Testis (tissue), 3 donors: ENCODE data around the gene EIF4E. TPM values are rescaled to one million over a fixed set of nuclear protein-coding genes. Genes with fewer than 3 reads are reported as not detected.

Experiments
- DNase-seq: peaks from one replicate; pipeline ENCODE4 v3.0.0-alpha.2; 2019
- H3K27ac ChIP-seq, 2 donors: fragments of 200-600 bp; sonication (generic); one replicate each; pipeline ENCODE4 v1.5.1; 2019
- H3K27me3 ChIP-seq: fragments of 200-600 bp; sonication (generic); one replicate; pipeline ENCODE4 v1.5.1; 2019
- H3K36me3 ChIP-seq: fragments of 200-600 bp; sonication (generic); one replicate; pipeline ENCODE4 v1.5.1; 2017; ENCODE audit warnings: low read depth; ENCODE audit errors: missing control alignments
- H3K4me1 ChIP-seq: fragments of 200-600 bp; sonication (generic); one replicate; pipeline ENCODE4 v1.5.1; 2019
- H3K4me3 ChIP-seq, 2 donors: fragments of 200-600 bp; sonication (generic); one replicate each; pipeline ENCODE4 v1.5.1; 2017 to 2019
- H3K9me3 ChIP-seq: fragments of 200-600 bp; sonication (generic); one replicate; pipeline ENCODE4 v1.5.1; 2017
- CTCF ChIP-seq, 3 experiments: fragments of 450-650 bp in 2 of 3; fragments of 200-600 bp in 1 of 3; sonication (generic) in 1 of 3; IDR thresholded peaks; one replicate each; pipeline ENCODE4 v1.5.1; 2016 to 2019; ENCODE audit warnings: antibody characterized with exemption in 3 of 3, mild to moderate bottlenecking in 2 of 3, moderate library complexity in 1 of 3
- POLR2A ChIP-seq: fragments of 450-650 bp; IDR thresholded peaks from one replicate; pipeline ENCODE4 v1.6.1; 2017; ENCODE audit warnings: antibody characterized with exemption, mild to moderate bottlenecking, moderate library complexity
- WGBS, 2 donors: methylation state at CpG; one replicate each; pipeline ENCODE4 v1.1.5; 2018; 5-methylcytosine and 5-hydroxymethylcytosine counted together
- intact Hi-C: fragments of 100-400 bp; cut with DNase I; formaldehyde crosslinking; loops from one replicate; pipeline ENCODE4 v1.15.1; 2023; ENCODE audit warnings: low total_unique reads
- polyA plus RNA-seq: library from polyadenylated mRNA; stranded (reverse); fragments of 350-450 nt; fragmentation: Illumina TruSeq; extraction: RNeasy Lipid Tissue Mini Kit (QIAGEN cat#74804); gene quantifications from one replicate; pipeline ENCODE4 v1.2.3, GENCODE V29; 2014; ENCODE audit warnings: low read depth, low replicate concordance; ENCODE audit not compliant: insufficient read depth
- total RNA-seq, 2 donors: library from RNA; depleted of rRNA; stranded (reverse); fragments of >200 nt; gene quantifications; one replicate each; pipeline ENCODE4 v1.2.3, GENCODE V29; 2016

EIF4E gene
- total and polyA plus RNA-seq, 3 donors from 2014 or later: 97.3 to 155 (median 127) TPM

GRCh38 chr4:98908703-98909262, 20.1 kb downstream of the EIF4E start:
- WGBS, 2 donors: 74 to 83% methylated on average over 2 of the region's 2 CpGs
- no peaks in the 10 kb centered on the region for H3K4me1 ChIP-seq
- H3K4me3 ChIP-seq: no peak overlapping the region
- H3K36me3 ChIP-seq: no peaks in the 10 kb centered on the region
- no peak overlapping the region for H3K27ac ChIP-seq
- intact Hi-C loops: no loop called here
- TF ChIP-seq POLR2A: no peak
- H3K9me3 ChIP-seq: no peaks in the 10 kb centered on the region
- H3K27me3 ChIP-seq: no peaks in the 10 kb centered on the region
- DNase-seq: no peak

- H3K36me3 ChIP-seq: no peaks in the 10 kb centered on the region
- TF ChIP-seq POLR2A: no peak
- TF ChIP-seq CTCF (IDR thresholded peaks at IDR 0.05): no peak
- H3K4me1 ChIP-seq: no peaks in the 10 kb centered on the region
- no peak overlapping the region for H3K4me3 ChIP-seq
- 81 to 83% methylated on average over 3 of the region's 3 CpGs for WGBS, 2 donors
- H3K27me3 ChIP-seq: no peaks in the 10 kb centered on the region
- H3K27ac ChIP-seq: no peak overlapping the region
- H3K9me3 ChIP-seq: no peaks in the 10 kb centered on the region
- intact Hi-C loops: no loop called here
- DNase-seq: no peak
Measured at GRCh38 chr4:98908182-98908581, 20.8 kb downstream of the EIF4E start.

- intact Hi-C loops: no loop called here
- H3K27ac ChIP-seq: no peak overlapping the region
- DNase-seq: no peak
- no peaks in the 10 kb centered on the region for H3K27me3 ChIP-seq
- no peak overlapping the region for H3K4me3 ChIP-seq
- H3K36me3 ChIP-seq: no peaks in the 10 kb centered on the region
- no peaks in the 10 kb centered on the region for H3K4me1 ChIP-seq
- no peak for TF ChIP-seq CTCF (IDR thresholded peaks at IDR 0.05)
- no peak for TF ChIP-seq POLR2A
- H3K9me3 ChIP-seq: no peaks in the 10 kb centered on the region
Measured at GRCh38 chr4:98905839-98906238, 23.1 kb downstream of the EIF4E start.

GRCh38 chr4:98905297-98905696, 23.6 kb downstream of the EIF4E start:
- intact Hi-C loops: no loop called here
- no peak for DNase-seq
- 93 to 98% methylated on average over 3 of the region's 3 CpGs for WGBS, 2 donors
- Histone ChIP-seq H3K27ac (no peak overlapping the region), H3K36me3 (no peaks in the 10 kb centered on the region), H3K9me3 (no peaks in the 10 kb centered on the region), H3K4me3 (no peak overlapping the region), H3K4me1 (no peaks in the 10 kb centered on the region), H3K27me3 (no peaks in the 10 kb centered on the region)
- TF ChIP-seq POLR2A: no peak
- no peak for TF ChIP-seq CTCF (IDR thresholded peaks at IDR 0.05)

GRCh38 chr4:98903963-98904362, 25.0 kb downstream of the EIF4E start:
- Histone ChIP-seq H3K36me3 (no peaks in the 10 kb centered on the region), H3K27me3 (no peaks in the 10 kb centered on the region), H3K9me3 (no peaks in the 10 kb centered on the region), H3K4me1 (no peaks in the 10 kb centered on the region), H3K27ac (no peak overlapping the region), H3K4me3 (no peak overlapping the region)
- no peak for DNase-seq
- TF ChIP-seq CTCF (IDR thresholded peaks at IDR 0.05): no peak
- no peak for TF ChIP-seq POLR2A
- WGBS, 2 donors: 86 to 88% methylated on average over 5 of the region's 5 CpGs
- intact Hi-C loops: no loop called here
